HG03558 (cell line): Measurements from ENCODE around the gene DCUN1D2.
A peak's percentile ranks its signal among the peaks of the same experiment; 100 is the strongest.
"Not testable (repeated sequence)": the region's sequence is repeated elsewhere in the genome, so short reads cannot be mapped to it uniquely, and the experiment has no call there.

Source experiments
- ATAC-seq: cut with Tn5 transposase; IDR thresholded peaks from one replicate; pipeline ENCODE4 v1.9.1; 2021; ENCODE audit warnings: moderate number of reproducible peaks; ENCODE audit not compliant: unreplicated experiment; ENCODE audit errors: extremely low read depth

Gene DCUN1D2

GRCh38 chr13:113491982-113492381 lies 1.5 kb upstream of the DCUN1D2 start:
- no peak for ATAC-seq

DNA sequence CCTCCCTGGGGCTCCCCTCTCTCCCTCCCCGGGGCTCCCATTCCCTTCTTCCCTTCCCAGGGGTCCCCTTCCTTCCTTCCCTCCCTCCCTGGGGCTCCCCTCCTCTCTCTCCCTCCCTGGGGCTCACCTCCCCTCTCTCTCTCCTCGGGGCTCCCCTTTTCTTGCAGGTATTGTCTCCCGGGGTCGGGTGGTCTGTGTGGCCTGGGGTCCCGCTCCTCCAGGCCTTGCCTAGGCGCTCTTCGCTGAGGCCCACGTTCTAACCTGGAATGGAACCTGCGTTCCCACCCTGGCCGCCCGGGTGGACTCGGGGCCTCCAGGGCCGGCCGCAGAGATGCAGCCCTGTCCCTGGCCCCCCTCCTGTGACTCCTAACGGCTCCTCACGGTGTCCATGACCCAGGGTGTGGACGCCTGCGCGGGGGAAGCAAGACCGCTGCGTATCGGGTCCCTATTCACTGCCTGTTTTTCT lies 940 bp upstream of the DCUN1D2 start:
- no peak for ATAC-seq

- ATAC-seq: peak; percentile 6
Observed at GRCh38 chr13:113489549-113490495, 689 bp downstream of the DCUN1D2 start.

- no peak for ATAC-seq
Observed at GRCh38 chr13:113489171-113489548, 1.4 kb downstream of the DCUN1D2 start.

- ATAC-seq: no peak
Observed at GRCh38 chr13:113488283-113488682, 2.2 kb downstream of the DCUN1D2 start.

GRCh38 chr13:113486698-113487097 lies 3.8 kb downstream of the DCUN1D2 start:
- no peak for ATAC-seq

- no peak for ATAC-seq
Observed at GRCh38 chr13:113485545-113485944, 5.0 kb downstream of the DCUN1D2 start.

DNA sequence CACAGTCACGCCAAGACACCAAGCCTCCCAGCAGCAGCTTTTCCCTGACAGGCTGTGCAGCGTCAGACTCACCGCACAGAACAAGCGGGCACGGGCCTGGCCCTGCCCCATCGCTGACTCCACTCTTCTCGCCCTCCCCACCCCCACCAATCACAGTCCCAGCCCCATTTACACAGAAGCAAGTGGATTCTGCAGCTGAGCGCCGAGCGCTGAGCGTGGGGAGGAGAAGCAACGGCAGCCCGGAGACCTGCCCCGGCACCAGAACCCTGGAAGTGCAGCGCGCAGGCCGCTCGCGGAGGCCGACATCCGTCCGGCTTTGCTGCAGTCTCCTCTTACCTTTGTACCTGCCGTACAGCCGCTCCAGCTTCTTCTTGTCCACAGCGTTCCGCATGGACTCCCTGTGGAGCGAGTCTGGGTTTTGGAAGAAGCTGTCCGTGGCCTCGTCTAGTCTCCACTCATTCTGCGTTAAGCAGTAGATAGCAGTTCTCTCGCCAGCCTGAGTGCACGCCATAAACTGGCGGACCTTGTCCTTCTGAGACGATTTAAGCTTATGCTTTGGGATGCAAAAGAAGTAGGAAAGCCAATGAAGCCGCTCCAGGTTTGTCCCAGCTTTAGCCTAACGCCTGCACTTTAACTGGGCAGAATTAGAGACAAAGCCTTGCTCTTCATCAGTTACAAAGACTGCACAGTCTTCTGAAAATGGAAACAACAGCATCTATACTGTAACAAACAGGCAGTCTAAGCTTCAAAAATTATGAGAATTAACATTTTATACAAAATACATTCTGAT lies 6.8 kb downstream of the DCUN1D2 start:
- ATAC-seq: no peak

DNA sequence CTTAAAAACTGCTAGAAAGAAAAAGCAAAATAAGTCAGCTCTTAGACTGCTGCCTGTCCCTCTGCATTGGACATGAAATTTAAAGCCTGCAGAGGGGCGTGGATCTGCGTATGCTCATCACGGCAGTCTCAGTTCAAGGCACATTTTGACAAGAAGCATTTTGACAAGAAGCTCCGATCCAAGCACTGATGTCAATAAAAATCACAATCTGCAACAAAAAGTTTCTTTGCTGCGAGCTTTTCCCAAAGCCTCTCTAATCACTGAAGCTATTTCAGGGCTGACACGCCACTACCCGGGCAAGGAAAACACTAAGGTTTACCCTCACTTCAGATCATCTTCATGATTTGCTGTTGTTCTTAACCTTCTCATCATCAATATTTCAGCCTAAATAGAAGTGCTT lies 7.4 kb downstream of the DCUN1D2 start:
- ATAC-seq: no peak

DNA sequence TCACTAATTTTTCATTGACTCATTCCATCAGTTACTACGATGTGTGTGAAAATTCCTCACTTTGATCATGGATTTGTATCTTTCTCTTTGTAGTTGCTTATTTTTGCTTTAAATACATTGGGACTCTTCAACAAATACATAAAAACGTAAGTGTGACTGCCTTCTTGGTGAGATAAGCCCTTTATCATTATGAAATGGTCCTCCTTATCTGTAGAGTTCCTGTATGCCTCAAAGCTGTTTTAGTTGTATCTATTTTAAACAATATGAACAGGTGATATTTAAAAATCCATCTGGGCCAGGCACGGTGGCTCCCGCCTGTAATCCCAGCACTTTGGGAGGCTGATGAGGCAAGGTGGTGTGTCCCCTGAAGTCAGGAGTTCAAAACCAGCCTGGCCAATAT lies 11.3 kb downstream of the DCUN1D2 start:
- no peak for ATAC-seq

DNA sequence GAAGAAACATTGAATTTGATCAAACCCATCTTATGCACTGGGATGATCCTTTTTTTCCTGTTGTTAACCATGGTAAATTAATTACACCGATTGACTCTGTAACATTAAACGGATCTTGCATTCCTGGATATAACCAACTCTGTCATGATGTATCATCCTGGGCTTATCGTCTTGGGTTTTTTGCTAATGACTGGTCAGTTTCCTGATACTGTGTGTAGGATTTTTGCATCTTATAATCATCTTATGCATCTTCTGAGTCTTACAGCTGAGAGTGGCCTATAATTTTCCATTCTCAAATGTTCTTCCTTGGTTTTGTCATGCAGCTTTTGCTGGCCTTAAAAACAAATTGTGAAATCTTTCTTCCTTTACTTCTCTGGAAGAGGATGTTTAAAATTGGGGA lies 12.8 kb downstream of the DCUN1D2 start:
- ATAC-seq: no peak

DNA sequence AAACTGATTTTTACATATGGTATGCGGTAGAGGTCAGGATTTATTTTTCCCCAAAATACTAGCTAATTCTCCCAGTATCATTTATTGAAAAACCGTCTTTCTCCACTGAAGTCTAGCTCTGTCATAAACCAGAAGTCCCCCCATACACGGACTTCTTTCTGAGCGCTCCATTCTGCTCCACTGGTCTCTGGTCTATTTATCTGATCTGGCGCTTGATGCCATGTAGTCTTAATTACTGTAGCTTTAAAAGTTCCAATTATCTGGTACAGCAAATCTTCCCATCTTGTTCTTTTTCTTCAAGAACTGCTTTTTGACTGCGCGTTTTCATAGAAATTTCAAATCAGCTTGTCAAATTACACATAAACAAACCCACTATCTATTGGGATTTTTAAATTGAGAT lies 13.7 kb downstream of the DCUN1D2 start:
- ATAC-seq: no peak

GRCh38 chr13:113475911-113476310 lies 14.6 kb downstream of the DCUN1D2 start:
- no peak for ATAC-seq

DNA sequence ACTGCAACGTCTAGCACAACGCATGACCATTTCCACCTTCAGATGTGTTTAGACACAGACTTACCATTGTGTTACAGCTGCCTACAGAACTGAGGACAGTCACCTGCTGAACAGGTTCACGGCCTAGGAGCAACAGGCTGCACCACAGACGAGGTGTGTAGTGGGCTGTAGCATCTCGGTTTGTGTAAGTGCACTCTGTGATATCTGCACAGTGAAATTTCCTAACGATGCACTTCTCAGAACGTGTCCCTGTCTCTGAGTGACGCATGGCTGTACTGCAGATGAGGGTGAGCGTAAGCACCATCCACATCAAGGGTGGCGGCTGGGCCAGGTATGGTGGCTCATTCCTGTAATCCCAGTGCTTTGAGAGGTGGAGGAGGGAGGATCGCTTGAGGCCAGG lies 15.2 kb downstream of the DCUN1D2 start:
- ATAC-seq: no peak

DNA sequence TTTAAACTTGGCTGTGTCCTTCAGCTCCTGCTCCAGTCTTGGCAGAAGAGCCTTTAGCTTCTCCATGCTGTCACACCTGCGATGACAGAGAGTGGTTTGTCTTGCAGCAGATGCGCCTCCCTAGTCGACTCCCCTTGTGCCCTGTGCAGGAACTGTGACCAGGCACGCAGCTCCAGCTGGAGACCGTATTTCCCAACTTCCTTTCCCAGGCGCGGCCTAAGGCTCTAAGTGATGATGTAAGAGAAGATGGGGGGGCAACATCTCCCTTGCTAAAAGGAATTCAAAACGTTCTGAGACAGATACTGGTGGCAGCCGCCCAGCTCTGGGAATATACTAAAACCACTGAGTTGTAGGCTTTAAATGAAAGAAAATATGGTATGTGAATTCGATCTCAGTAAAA lies 16.3 kb downstream of the DCUN1D2 start:
- ATAC-seq: no peak

- ATAC-seq: no peak
Observed at GRCh38 chr13:113472355-113473025, 18.0 kb downstream of the DCUN1D2 start.

DNA sequence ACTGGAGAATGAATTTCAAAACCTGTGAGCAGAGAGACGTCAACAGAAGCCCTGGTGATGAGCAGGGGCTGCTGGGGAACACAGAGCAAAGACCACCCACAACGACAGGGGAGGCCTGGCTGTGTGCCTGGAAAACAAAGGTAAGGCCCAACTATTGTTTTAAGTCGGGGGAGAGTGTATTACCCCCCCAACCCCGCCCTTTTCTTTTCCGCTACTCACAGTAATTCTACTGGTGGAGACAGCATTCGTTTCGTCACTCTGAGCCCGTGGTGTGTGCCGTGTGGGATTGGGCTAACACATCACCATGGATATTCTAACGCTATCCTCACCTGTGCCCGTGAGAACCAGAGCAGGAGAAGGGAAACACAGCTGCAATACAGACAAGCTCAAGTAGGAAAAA lies 18.7 kb downstream of the DCUN1D2 start:
- ATAC-seq: no peak

DNA sequence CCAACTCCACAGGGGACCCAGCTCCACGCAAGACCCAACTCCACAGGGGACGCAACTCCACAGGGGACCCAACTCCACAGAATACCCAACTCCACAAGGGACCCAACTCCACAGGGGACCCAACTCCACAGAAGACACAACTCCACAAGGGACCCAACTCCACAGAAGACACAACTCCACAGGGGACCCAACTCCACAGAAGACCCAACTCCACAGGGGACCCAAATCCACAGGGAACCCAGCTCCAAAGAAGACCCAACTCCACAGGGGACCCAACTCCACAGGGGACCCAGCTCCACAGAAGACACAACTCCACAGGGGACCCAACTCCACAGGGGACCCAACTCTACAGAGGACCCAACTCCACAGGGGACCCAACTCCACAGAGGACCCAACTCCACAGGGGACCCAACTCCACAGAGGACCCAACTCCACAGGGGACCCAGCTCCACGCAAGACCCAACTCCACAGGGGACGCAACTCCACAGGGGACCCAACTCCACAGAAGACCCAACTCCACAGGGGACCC lies 19.8 kb downstream of the DCUN1D2 start:
- ATAC-seq: not testable (repeated sequence)

DNA sequence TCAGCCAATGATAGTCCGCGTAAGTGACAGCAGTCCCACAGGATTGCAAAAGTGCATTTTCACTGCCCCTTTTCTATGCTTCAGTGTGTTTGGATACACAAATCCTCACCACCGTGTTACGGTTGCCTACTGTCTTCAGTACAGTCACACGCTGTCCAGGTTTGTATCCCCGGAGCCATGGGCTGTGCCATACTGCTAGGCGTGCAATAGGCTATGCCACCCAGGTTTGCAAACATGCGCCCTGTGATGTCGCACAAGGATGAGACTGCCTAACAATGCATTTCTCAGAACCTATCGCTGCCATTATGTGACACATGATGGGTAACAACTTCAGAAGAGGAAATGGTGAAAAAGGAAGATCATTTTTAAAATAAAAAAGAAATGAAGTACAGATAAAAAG lies 20.4 kb downstream of the DCUN1D2 start:
- ATAC-seq: no peak

DNA sequence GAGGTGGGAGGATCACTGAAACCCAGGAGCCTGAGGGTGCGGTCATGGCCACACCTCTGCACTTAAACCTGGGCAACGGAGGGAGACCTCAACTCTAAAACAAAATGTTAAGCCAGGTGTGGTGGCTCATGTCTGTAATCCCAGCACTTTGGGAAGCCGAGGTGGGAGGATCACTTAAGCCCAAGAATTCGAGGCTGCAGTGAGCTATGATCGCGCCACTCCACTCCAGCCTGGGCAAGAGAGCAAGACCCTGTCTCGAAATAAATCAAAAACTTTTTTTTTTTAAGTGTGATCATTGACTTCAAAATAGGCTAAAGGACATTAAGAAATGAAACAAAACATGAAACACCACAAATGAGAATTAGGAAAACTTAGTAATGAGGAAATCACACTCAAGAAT lies 20.9 kb downstream of the DCUN1D2 start:
- no peak for ATAC-seq
